ENCODE measurements around the gene CRB3. TPM values are rescaled to one million over a fixed set of nuclear protein-coding genes. Genes with fewer than 3 reads are reported as not detected.

CRB3 gene
- total and polyA plus RNA-seq, 2 of the 8 experiments (the other 6 are each of a cell fraction or from before 2014, with no cell fraction given), result 21.1 to 24.6 TPM

DNA sequence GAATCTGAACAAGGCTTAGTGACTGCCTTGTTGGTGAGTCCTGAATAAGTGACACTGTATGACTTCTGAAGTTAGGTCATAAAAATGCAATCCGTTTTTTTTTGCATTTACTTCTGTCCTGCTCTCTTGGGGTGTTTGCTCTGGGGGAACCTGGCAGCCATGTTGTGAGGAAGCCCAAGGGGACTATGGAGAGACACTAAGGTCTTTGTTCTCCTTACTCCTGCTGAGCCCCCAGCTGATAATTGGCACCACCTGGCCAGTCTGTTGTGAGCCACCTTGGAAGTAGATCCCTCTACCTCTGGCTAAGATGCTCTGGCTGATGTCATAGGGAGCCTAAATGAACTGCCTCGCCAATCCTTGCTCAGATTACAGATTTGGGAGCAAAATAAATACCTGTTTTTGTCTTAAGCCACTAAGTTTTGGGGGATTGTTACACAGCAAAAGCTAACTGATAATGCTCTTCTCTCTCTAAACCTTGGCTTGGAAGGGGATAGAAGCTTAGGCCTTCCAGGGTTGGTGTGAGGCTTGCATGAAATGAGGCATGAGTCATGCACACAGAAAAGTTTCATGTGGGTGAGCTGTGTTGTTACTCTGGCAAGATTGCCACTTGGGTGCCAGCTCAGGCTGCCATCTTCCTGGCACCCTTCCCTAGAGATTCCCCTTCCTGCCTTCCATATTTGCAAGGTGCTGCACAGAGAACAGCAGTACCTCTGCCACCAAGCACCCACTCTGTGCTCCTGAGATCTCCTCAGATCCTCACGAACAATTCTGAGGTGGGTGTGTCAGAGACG lies 27.9 kb downstream of the CRB3 start (continued):
- TF ChIP-seq, protein P1, sequence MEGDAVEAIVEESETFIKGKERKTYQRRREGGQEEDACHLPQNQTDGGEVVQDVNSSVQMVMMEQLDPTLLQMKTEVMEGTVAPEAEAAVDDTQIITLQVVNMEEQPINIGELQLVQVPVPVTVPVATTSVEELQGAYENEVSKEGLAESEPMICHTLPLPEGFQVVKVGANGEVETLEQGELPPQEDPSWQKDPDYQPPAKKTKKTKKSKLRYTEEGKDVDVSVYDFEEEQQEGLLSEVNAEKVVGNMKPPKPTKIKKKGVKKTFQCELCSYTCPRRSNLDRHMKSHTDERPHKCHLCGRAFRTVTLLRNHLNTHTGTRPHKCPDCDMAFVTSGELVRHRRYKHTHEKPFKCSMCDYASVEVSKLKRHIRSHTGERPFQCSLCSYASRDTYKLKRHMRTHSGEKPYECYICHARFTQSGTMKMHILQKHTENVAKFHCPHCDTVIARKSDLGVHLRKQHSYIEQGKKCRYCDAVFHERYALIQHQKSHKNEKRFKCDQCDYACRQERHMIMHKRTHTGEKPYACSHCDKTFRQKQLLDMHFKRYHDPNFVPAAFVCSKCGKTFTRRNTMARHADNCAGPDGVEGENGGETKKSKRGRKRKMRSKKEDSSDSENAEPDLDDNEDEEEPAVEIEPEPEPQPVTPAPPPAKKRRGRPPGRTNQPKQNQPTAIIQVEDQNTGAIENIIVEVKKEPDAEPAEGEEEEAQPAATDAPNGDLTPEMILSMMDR (IDR thresholded peaks at IDR 0.05; ENCODE audit: control extremely low read depth in 1 of 3, insufficient read depth in 1 of 3, low read depth in 1 of 3, low read length in 3 of 3), result no peak
- TF ChIP-seq TAF7 (optimal IDR thresholded peaks at IDR 0.05; ENCODE audit: borderline replicate concordance, low read depth, low read length) (no peak), EGR1 (IDR thresholded peaks at IDR 0.05; ENCODE audit: borderline replicate concordance, low read depth, low read length) (no peak), SP4 (IDR thresholded peaks at IDR 0.05; ENCODE audit: low read length) (no peak), JUND (IDR thresholded peaks at IDR 0.05; ENCODE audit: low read length) (no peak), RFX5 (IDR thresholded peaks at IDR 0.05; ENCODE audit: borderline replicate concordance, low read depth, low read length) (no peak)

Data from H1 (cell line).